Neural progenitor cell (in vitro differentiated cells): ENCODE data around the gene VTI1A.

Experiments
- EZH2 ChIP-seq: fragments of 200-600 bp; sonication (generic); IDR thresholded peaks from 2 replicates; pipeline ENCODE4 v1.6.1; 2017; ENCODE audit warnings: antibody characterized with exemption, mild to moderate bottlenecking, moderate library complexity
- EZH2phosphoT487 ChIP-seq: fragments of 200-600 bp; sonication (generic); IDR thresholded peaks from 2 replicates; pipeline ENCODE4 v1.6.1; 2017; ENCODE audit warnings: antibody characterized with exemption
- TF ChIP-seq, protein P1 (sequence below): fragments of 200-600 bp; sonication (generic); IDR thresholded peaks from 2 replicates; pipeline ENCODE4 v1.5.1; 2017; ENCODE audit warnings: antibody characterized with exemption, mild to moderate bottlenecking

DNA sequence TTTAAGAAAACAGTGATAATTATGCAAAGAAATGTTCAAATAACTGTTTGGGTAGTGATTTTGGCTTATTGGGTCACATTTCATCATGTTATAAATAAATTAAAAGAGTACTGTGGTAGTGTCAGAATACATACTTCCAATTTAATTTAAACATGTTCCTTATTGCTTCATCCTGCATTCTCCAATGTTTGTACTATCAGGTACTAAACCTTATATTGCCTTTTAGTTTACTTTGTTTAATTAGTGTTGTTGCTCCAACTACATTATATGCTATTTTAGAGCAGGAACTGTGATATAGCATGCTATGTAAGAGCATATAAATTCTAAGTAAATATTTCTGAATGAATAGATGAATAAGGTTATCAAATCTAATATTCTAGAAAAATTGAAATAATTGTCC is 40.9 kb downstream of the VTI1A start:
- TF ChIP-seq, protein P1, sequence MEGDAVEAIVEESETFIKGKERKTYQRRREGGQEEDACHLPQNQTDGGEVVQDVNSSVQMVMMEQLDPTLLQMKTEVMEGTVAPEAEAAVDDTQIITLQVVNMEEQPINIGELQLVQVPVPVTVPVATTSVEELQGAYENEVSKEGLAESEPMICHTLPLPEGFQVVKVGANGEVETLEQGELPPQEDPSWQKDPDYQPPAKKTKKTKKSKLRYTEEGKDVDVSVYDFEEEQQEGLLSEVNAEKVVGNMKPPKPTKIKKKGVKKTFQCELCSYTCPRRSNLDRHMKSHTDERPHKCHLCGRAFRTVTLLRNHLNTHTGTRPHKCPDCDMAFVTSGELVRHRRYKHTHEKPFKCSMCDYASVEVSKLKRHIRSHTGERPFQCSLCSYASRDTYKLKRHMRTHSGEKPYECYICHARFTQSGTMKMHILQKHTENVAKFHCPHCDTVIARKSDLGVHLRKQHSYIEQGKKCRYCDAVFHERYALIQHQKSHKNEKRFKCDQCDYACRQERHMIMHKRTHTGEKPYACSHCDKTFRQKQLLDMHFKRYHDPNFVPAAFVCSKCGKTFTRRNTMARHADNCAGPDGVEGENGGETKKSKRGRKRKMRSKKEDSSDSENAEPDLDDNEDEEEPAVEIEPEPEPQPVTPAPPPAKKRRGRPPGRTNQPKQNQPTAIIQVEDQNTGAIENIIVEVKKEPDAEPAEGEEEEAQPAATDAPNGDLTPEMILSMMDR = no peak
- no peak for TF ChIP-seq EZH2
- TF ChIP-seq EZH2phosphoT487 = no peak
